Liver (tissue), 9 donors: ENCODE data around the gene FAM131B. TPM values are rescaled to one million over a fixed set of nuclear protein-coding genes. Genes with fewer than 3 reads are reported as not detected.

Experiments used
- DNase-seq: peaks from one replicate; pipeline ENCODE4 v3.0.0-alpha.2; 2017; ENCODE audit warnings: low spot score
- H3K27ac ChIP-seq, 2 donors: one replicate each; pipeline ENCODE4 v1.7.0; 2013; ENCODE audit warnings: inconsistent platforms in 2 of 2, low read length in 2 of 2, control low read depth in 1 of 2, low read depth in 1 of 2, mild to moderate bottlenecking in 1 of 2
- H3K27me3 ChIP-seq, 4 donors: one replicate each; pipeline versions ENCODE4 v1.6.1 to v1.7.0; 2013; ENCODE audit warnings: low read length in 3 of 4, inconsistent platforms in 1 of 4, mild to moderate bottlenecking in 1 of 4, moderate library complexity in 1 of 4; ENCODE audit not compliant: control insufficient read depth in 4 of 4, insufficient read depth in 4 of 4
- H3K36me3 ChIP-seq, 4 donors: one replicate each; pipeline versions ENCODE4 v1.6.1 to v1.7.0; 2013; ENCODE audit warnings: low read length in 3 of 4, mild to moderate bottlenecking in 3 of 4, low read depth in 1 of 4, moderate library complexity in 1 of 4; ENCODE audit not compliant: control insufficient read depth in 4 of 4, insufficient read depth in 3 of 4
- H3K4me1 ChIP-seq, 4 donors: one replicate each; pipeline versions ENCODE4 v1.6.1 to v1.7.0; 2013; ENCODE audit warnings: low read length in 3 of 4, mild to moderate bottlenecking in 3 of 4, moderate library complexity in 1 of 4; ENCODE audit not compliant: control insufficient read depth in 4 of 4, insufficient read depth in 4 of 4
- H3K4me3 ChIP-seq, 3 donors: one replicate each; pipeline versions ENCODE4 v1.6.1 to v1.7.0; 2013; ENCODE audit warnings: low read length in 3 of 3, control low read depth in 1 of 3, low read depth in 1 of 3, mild to moderate bottlenecking in 1 of 3
- H3K9ac ChIP-seq, 2 donors: one replicate each; pipeline ENCODE4 v1.7.0; 2013; ENCODE audit warnings: low read length in 2 of 2, mild to moderate bottlenecking in 2 of 2, moderate library complexity in 2 of 2, control low read depth in 1 of 2, low read depth in 1 of 2
- H3K9me3 ChIP-seq, 4 donors: one replicate each; pipeline versions ENCODE4 v1.6.1 to v1.7.0; 2013; ENCODE audit warnings: low read length in 3 of 4; ENCODE audit not compliant: control insufficient read depth in 4 of 4
- ATF3 ChIP-seq: IDR thresholded peaks from 2 replicates; pipeline ENCODE4 v1.6.1; 2016; ENCODE audit warnings: antibody characterized with exemption
- FOXA1 ChIP-seq: IDR thresholded peaks from 2 replicates; pipeline ENCODE4 v1.6.1; 2016; ENCODE audit warnings: antibody characterized with exemption
- FOXA2 ChIP-seq: IDR thresholded peaks from 2 replicates; pipeline ENCODE4 v1.6.1; 2016; ENCODE audit warnings: antibody characterized with exemption
- GABPA ChIP-seq, 2 donors: IDR thresholded peaks in 1 of 2; conservative IDR thresholded peaks in 1 of 2; 2 replicates each; pipeline ENCODE4 v1.6.1; 2016; ENCODE audit warnings: antibody characterized with exemption in 2 of 2, mild to moderate bottlenecking in 1 of 2, moderate library complexity in 1 of 2
- HNF4A ChIP-seq, 2 donors: conservative IDR thresholded peaks; 2 replicates each; pipeline ENCODE4 v1.6.1; 2016; ENCODE audit warnings: antibody characterized with exemption in 2 of 2, mild to moderate bottlenecking in 2 of 2
- HNF4G ChIP-seq: IDR thresholded peaks from 2 replicates; pipeline ENCODE4 v1.6.1; 2016; ENCODE audit warnings: antibody characterized with exemption
- JUND ChIP-seq, 2 donors: IDR thresholded peaks; 2 replicates each; pipeline ENCODE4 v1.6.1; 2016; ENCODE audit warnings: antibody characterized with exemption in 2 of 2
- NR2F2 ChIP-seq: IDR thresholded peaks from 2 replicates; pipeline ENCODE4 v1.6.1; 2016; ENCODE audit warnings: antibody characterized with exemption
- RAD21 ChIP-seq, 2 donors: IDR thresholded peaks; 2 replicates each; pipeline ENCODE4 v1.6.1; 2016; ENCODE audit warnings: antibody characterized with exemption in 2 of 2, mild to moderate bottlenecking in 2 of 2
- REST ChIP-seq: IDR thresholded peaks from 2 replicates; pipeline ENCODE4 v1.6.1; 2016; ENCODE audit warnings: antibody characterized with exemption, mild to moderate bottlenecking
- RXRA ChIP-seq, 2 donors: IDR thresholded peaks; 2 replicates each; pipeline ENCODE4 v1.6.1; 2017 to 2018; ENCODE audit warnings: antibody characterized with exemption in 2 of 2, mild to moderate bottlenecking in 1 of 2
- SP1 ChIP-seq: IDR thresholded peaks from 2 replicates; pipeline ENCODE4 v1.6.1; 2018; ENCODE audit warnings: antibody characterized with exemption, mild to moderate bottlenecking
- TAF1 ChIP-seq: conservative IDR thresholded peaks from 2 replicates; pipeline ENCODE4 v1.6.1; 2016; ENCODE audit warnings: antibody characterized with exemption, mild to moderate bottlenecking
- ZBTB33 ChIP-seq: IDR thresholded peaks from 2 replicates; pipeline ENCODE4 v1.6.1; 2016; ENCODE audit warnings: antibody characterized with exemption
- WGBS: extraction: QIAGEN DNeasy Blood & Tissue Kit; methylation state at CpG from one replicate; pipeline ENCODE4 v1.1.7; 2013; 5-methylcytosine and 5-hydroxymethylcytosine counted together
- polyA plus RNA-seq, 2 donors: library from polyadenylated mRNA; stranded (reverse) in 1 of 2; unstranded in 1 of 2; fragments of 200-250 nt in 1 of 2; fragments of >200 nt in 1 of 2; fragmentation: Nextera tagmentation in 1 of 2; extraction: Ambion mirVana in 1 of 2; gene quantifications; one replicate each; pipeline versions ENCODE4 v1.2.1 to v1.2.3, GENCODE V29; 2013 to 2015
- total RNA-seq, 2 donors: library from RNA; depleted of rRNA; stranded (reverse); fragments of >200 nt; gene quantifications; one replicate each; pipeline ENCODE4 v1.2.3, GENCODE V29; 2014
- TF ChIP-seq, protein P1 (sequence below): IDR thresholded peaks from 2 replicates; pipeline ENCODE4 v1.6.1; 2016; ENCODE audit warnings: antibody characterized with exemption
- donor health status: healthy.
- donor health status: healthy.
- donor health status: healthy.
- donor health status: healthy.
- donor health status: healthy.

Gene FAM131B
- total and polyA plus RNA-seq, 4 donors: 0.06 to 0.14 (median 0.08) TPM; not detected in 1

DNA sequence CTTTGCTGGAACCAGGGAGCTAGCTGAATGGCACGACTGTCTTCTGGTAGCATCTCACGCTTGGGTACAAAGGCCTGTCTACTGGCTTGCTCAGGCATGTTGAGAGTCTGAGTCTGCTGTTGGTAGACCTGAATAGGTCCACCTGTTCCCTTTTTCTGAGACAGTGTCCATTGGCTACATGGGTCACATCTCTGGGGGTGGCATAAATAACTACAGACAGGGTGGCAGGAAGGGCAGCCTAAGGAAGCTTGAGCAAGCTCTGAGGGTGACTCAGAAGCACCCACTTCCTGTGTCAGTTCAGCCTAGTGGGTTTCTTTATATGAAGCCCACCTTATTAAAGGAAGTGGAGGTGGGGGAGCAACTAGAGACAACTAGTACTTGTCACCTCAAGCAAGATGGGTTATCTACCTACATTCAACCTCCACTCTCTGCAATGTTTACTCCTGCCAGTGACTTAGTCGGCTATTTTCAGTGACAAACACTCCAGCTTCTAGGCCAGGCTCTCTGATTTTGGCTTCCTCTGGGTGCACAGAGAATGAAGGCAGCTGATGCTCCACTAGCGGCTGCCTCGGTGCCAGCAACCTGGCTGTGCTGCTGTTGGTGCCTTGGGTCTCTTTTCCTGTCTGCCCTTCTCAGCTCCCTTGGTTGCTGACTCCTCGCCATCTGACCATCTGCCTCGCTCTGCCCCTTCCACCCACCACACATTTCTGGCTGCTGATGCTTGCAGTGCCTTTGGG, 13.0 kb upstream of the FAM131B start:
- no peak for DNase-seq
- peak overlapping the region in 1 of 2 donors; percentile 56 for H3K27ac ChIP-seq
- 80% methylated on average over 7 of the region's 7 CpGs for WGBS

More for the DNA sequence above, 13.0 kb upstream of the FAM131B start:
- no peak overlapping the region for H3K4me3 ChIP-seq
- no peaks in the 10 kb centered on the region for H3K27me3 ChIP-seq
- no peaks in the 10 kb centered on the region for H3K9me3 ChIP-seq
- peaks cover 3 to 11% (median 7%) of the 10 kb centered on the region in 4 donors for H3K4me1 ChIP-seq
- H3K9ac ChIP-seq: no peak overlapping the region
- H3K36me3 ChIP-seq: no peaks in the 10 kb centered on the region
- TF ChIP-seq ATF3 (no peak), RXRA (IDR thresholded peaks at IDR 0.05) (no peak), NR2F2 (no peak), REST (no peak), JUND (IDR thresholded peaks at IDR 0.05) (no peak), ZBTB33 (no peak), HNF4G (no peak), SP1 (no peak), RAD21 (IDR thresholded peaks at IDR 0.05) (no peak), TAF1 (no peak), GABPA (IDR thresholded peaks at IDR 0.05 in 1 of 2, conservative IDR thresholded peaks at IDR 0.05 in 1 of 2) (no peak), FOXA1 (no peak), FOXA2 (no peak), HNF4A (conservative IDR thresholded peaks at IDR 0.05) (no peak)
- TF ChIP-seq, protein P1, sequence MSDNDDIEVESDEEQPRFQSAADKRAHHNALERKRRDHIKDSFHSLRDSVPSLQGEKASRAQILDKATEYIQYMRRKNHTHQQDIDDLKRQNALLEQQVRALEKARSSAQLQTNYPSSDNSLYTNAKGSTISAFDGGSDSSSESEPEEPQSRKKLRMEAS: no peak
